Mesothelial cell of epicardium (in vitro differentiated cells): Measurements from ENCODE around the gene MADD. TPM values are rescaled to one million over a fixed set of nuclear protein-coding genes. Genes with fewer than 3 reads are reported as not detected.

ENCODE experiments used
- DNase-seq, 2 experiments: peaks; one replicate each; pipeline ENCODE4 v3.0.0; 2021; ENCODE audit warnings: low spot score in 2 of 2; ENCODE audit not compliant: unreplicated experiment in 2 of 2
- H3K27ac Mint-ChIP-seq: 2 replicates; pipeline ENCODE4 v1.8.0; 2021; ENCODE audit warnings: mixed read lengths
- H3K27me3 Mint-ChIP-seq: 2 replicates; pipeline ENCODE4 v1.8.0; 2021; ENCODE audit warnings: low read depth, mixed read lengths
- H3K36me3 Mint-ChIP-seq: 2 replicates; pipeline ENCODE4 v1.8.0; 2021; ENCODE audit warnings: mixed read lengths
- H3K4me1 Mint-ChIP-seq: 2 replicates; pipeline ENCODE4 v1.8.0; 2021; ENCODE audit warnings: mixed read lengths
- H3K4me3 Mint-ChIP-seq: 2 replicates; pipeline ENCODE4 v1.8.0; 2021; ENCODE audit warnings: mild to moderate bottlenecking, moderate library complexity, mixed read lengths
- H3K9me3 Mint-ChIP-seq: 2 replicates; pipeline ENCODE4 v1.8.0; 2021; ENCODE audit warnings: mixed read lengths
- total RNA-seq: library from RNA; stranded (reverse); gene quantifications from 3 replicates; pipeline ENCODE4 v1.2.1, GENCODE V29; 2021
- TF ChIP-seq, protein P1 (sequence below): fragments of 200-600 bp; sonication (generic); IDR thresholded peaks from one replicate; pipeline ENCODE4 v1.5.0; 2021; ENCODE audit warnings: antibody characterized with exemption; ENCODE audit not compliant: unreplicated experiment

Gene MADD
- total RNA-seq, 1 donor from 2014 or later = 71.2 TPM

DNA sequence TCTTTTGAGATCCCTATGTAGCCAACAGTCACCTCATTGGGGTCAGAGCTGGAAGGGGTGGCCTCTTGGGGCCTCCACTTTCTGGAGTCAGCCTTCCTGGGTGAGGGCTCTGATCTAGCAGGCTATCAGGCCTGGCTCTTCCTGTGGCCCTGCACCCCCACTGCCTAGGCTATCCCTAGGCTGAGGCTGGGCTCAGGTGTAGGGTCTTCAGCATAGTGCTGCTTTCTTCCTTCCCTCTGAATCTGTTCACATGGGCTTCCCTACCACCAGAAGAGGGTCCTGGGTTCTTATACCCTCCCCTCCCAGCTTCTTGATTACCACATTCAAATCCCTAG lies 108.9 kb downstream of the MADD start:
- H3K4me1 Mint-ChIP-seq = no peaks in the 10 kb centered on the region
- no peaks in the 10 kb centered on the region for H3K9me3 Mint-ChIP-seq
- H3K36me3 Mint-ChIP-seq = no peaks in the 10 kb centered on the region
- DNase-seq = no peak
- H3K27ac Mint-ChIP-seq = no peak overlapping the region
- no peaks in the 10 kb centered on the region for H3K27me3 Mint-ChIP-seq
- TF ChIP-seq, protein P1, sequence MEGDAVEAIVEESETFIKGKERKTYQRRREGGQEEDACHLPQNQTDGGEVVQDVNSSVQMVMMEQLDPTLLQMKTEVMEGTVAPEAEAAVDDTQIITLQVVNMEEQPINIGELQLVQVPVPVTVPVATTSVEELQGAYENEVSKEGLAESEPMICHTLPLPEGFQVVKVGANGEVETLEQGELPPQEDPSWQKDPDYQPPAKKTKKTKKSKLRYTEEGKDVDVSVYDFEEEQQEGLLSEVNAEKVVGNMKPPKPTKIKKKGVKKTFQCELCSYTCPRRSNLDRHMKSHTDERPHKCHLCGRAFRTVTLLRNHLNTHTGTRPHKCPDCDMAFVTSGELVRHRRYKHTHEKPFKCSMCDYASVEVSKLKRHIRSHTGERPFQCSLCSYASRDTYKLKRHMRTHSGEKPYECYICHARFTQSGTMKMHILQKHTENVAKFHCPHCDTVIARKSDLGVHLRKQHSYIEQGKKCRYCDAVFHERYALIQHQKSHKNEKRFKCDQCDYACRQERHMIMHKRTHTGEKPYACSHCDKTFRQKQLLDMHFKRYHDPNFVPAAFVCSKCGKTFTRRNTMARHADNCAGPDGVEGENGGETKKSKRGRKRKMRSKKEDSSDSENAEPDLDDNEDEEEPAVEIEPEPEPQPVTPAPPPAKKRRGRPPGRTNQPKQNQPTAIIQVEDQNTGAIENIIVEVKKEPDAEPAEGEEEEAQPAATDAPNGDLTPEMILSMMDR = no peak
- H3K4me3 Mint-ChIP-seq = no peak overlapping the region

DNA sequence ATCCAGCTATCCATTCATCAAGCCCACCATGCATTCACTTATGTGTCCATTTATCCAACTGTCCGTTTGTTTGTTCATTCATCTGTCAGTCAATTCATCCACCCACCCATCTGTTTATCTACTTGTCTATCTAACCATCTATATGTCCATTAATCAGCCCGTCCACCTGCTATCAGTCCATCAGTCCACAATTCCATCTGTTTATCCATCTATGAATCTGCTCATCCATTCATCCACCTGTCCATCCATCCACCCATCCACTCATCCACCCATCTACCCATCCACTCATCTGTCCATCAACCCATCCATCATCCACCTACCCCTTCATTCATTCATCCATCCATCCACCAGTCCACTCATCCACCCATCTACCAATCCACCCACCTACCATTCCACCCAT lies 109.4 kb downstream of the MADD start:
- TF ChIP-seq, protein P1 = no peak
- Mint-ChIP-seq H3K9me3 (no peaks in the 10 kb centered on the region), H3K4me3 (no peak overlapping the region), H3K27me3 (no peaks in the 10 kb centered on the region), H3K27ac (no peak overlapping the region), H3K36me3 (no peaks in the 10 kb centered on the region), H3K4me1 (no peaks in the 10 kb centered on the region)
- DNase-seq = no peak

Other genes with a start within 250 kb of the MADD start
- gene ARFGAP2, start 93.3 kb upstream of the MADD start, total RNA-seq = 101 to 111 TPM (median 105 TPM) in 3 replicates
- 61.1 to 68.2 TPM (median 64.1 TPM) in 3 replicates for gene PACSIN3, start 83.7 kb upstream of the MADD start, total RNA-seq
- 42.4 to 49.1 TPM (median 46.7 TPM) in 3 replicates for gene DDB2, start 55.2 kb upstream of the MADD start, total RNA-seq
- 38.1 to 41.3 TPM (median 39.6 TPM) in 3 replicates for gene ACP2, start 21.3 kb upstream of the MADD start, total RNA-seq
- 25.5 to 28.2 TPM (median 26.5 TPM) in 3 replicates for gene NR1H3, start 12.1 kb upstream of the MADD start, total RNA-seq
- not detected in 3 replicates for gene MYBPC3, start 82.6 kb downstream of the MADD start, total RNA-seq
- 0.36 to 0.51 TPM in 2 of 3 replicates, not detected in the other for gene SPI1, start 108.4 kb downstream of the MADD start, total RNA-seq
- 62.6 to 69.8 TPM (median 69.5 TPM) in 3 replicates for gene SLC39A13, start 138.5 kb downstream of the MADD start, total RNA-seq
- 88.9 to 97.2 TPM (median 91.7 TPM) in 3 replicates for gene PSMC3, start 156.3 kb downstream of the MADD start, total RNA-seq
- gene RAPSN, start 179.0 kb downstream of the MADD start, total RNA-seq = 0.27 to 0.31 TPM (median 0.31 TPM) in 3 replicates